ENCODE measurements around the gene PSMB3. TPM values are rescaled to one million over a fixed set of nuclear protein-coding genes. Genes with fewer than 3 reads are reported as not detected.

PSMB3 gene
- total RNA-seq, 1 donor from 2014 or later: 128 TPM

- DNase-seq (no peak), ATAC-seq (no peak)
- peaks cover 39% of the 10 kb centered on the region for H3K4me1 ChIP-seq
- TF ChIP-seq, protein P1, sequence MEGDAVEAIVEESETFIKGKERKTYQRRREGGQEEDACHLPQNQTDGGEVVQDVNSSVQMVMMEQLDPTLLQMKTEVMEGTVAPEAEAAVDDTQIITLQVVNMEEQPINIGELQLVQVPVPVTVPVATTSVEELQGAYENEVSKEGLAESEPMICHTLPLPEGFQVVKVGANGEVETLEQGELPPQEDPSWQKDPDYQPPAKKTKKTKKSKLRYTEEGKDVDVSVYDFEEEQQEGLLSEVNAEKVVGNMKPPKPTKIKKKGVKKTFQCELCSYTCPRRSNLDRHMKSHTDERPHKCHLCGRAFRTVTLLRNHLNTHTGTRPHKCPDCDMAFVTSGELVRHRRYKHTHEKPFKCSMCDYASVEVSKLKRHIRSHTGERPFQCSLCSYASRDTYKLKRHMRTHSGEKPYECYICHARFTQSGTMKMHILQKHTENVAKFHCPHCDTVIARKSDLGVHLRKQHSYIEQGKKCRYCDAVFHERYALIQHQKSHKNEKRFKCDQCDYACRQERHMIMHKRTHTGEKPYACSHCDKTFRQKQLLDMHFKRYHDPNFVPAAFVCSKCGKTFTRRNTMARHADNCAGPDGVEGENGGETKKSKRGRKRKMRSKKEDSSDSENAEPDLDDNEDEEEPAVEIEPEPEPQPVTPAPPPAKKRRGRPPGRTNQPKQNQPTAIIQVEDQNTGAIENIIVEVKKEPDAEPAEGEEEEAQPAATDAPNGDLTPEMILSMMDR (IDR thresholded peaks at IDR 0.05): no peak
- H3K4me3 ChIP-seq: no peak overlapping the region
- no peak overlapping the region for H3K27ac ChIP-seq
- no peaks in the 10 kb centered on the region for H3K9me3 ChIP-seq
- H3K36me3 ChIP-seq: peaks cover 46% of the 10 kb centered on the region
- intact Hi-C loops (cut with DNase I): no loop called here
- no peaks in the 10 kb centered on the region for H3K27me3 ChIP-seq (ENCODE audit: low read depth)
Observed at GRCh38 chr17:38740806-38741205, 11.7 kb upstream of the PSMB3 start.

DNA sequence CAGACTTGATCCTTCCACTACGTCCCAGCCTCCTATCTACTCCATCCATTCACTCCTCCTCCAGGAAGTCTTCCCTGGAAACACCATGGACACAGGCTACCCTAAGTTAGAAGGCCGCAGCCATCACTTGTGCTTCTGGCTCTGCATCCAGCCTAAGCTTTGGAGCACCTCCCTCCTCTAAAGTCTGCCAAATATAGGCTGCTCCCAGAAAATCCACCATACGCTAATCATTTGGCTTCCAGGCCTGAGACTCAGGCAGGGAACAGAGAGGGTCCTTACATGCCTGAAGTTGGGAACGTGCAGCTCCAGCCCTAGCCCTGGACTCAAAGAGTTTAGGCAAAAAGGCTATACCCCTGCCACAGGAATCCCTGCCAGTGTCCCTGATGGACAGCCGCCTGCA lies 11.1 kb upstream of the PSMB3 start:
- peaks cover 41% of the 10 kb centered on the region for H3K36me3 ChIP-seq
- H3K27me3 ChIP-seq (ENCODE audit: low read depth): no peaks in the 10 kb centered on the region
- ATAC-seq (no peak), DNase-seq (no peak)
- H3K4me1 ChIP-seq: peaks cover 45% of the 10 kb centered on the region
- H3K4me3 ChIP-seq: no peak overlapping the region
- H3K9me3 ChIP-seq: no peaks in the 10 kb centered on the region
- peak overlapping the region; percentile 87 for H3K27ac ChIP-seq
- TF ChIP-seq, protein P1 (IDR thresholded peaks at IDR 0.05): no peak
- intact Hi-C loops (cut with DNase I): no loop called here

DNA sequence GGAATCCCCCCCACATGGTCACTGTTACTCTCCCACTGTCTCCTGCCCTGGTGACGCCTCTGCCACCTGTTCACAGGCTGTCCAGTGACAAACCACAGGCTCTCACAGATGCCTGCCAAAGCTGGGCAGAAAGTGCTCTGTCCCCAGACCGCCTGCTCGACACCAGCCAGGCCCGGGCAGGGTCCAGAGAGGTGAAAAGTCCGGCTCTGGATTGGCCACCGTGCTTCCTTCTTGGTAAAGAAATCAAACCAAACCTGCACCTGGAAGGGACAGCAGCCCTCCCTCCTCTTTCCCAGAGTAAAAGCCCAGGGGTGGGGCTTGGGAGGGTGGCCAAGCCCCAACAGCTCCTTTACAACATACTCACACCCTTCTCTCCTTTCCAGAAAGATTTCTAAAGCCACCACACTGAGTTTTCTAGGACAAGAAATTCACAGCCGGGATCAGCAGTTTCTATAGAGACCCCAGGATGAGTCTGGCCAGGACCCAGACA lies 10.6 kb upstream of the PSMB3 start:
- Histone ChIP-seq H3K4me1 (peaks cover 50% of the 10 kb centered on the region), H3K9me3 (no peaks in the 10 kb centered on the region), H3K4me3 (no peak overlapping the region), H3K27me3 (ENCODE audit: low read depth) (no peaks in the 10 kb centered on the region), H3K36me3 (peaks cover 37% of the 10 kb centered on the region), H3K27ac (peak overlapping the region; percentile 87)
- DNase-seq: peak; percentile 68
- TF ChIP-seq, protein P1 (IDR thresholded peaks at IDR 0.05): no peak
- peak; percentile 73 to 79 for ATAC-seq
- intact Hi-C loops (cut with DNase I): no loop called here

- Histone ChIP-seq H3K4me1 (peaks cover 57% of the 10 kb centered on the region), H3K9me3 (no peaks in the 10 kb centered on the region), H3K27me3 (ENCODE audit: low read depth) (peaks cover 7% of the 10 kb centered on the region), H3K4me3 (no peak overlapping the region), H3K36me3 (peaks cover 30% of the 10 kb centered on the region), H3K27ac (peak overlapping the region; percentile 87)
- DNase-seq (no peak), ATAC-seq (peak; percentile 64 to 70)
- intact Hi-C loops (cut with DNase I): no loop called here
- TF ChIP-seq, protein P1 (IDR thresholded peaks at IDR 0.05): no peak
Observed at GRCh38 chr17:38742411-38743308, 9.9 kb upstream of the PSMB3 start.

DNA sequence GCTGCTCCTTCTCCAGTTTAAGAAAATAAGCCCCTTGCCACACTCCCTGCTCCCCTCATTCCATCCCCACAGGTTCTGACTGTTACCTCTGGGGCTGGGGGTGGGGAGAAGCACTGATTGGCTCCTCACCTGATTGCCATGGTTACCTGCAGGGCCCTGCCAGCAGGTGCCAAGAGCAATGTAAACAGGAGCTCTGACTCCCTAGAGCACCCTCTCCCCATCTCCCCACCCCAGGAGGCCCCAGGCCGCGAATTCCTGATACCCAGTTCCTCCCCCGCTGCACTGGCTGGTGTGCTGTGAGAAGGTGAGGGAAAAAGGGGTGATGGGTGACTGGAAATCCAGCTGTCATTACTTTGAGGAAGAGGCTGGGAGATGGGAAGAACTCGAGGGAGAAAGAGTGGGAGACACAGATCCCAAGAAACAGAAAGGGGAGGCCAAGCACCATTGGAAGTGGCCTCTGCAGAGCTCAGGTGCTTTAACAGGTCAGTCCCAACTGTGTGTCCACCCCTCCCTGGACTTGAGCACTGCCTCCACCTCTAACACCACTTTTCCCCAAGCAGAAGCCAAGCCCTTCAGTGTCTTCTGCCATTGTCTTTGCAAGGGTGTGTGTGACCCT lies 8.9 kb upstream of the PSMB3 start:
- Histone ChIP-seq H3K36me3 (peaks cover 20% of the 10 kb centered on the region), H3K4me3 (no peak overlapping the region), H3K9me3 (no peaks in the 10 kb centered on the region), H3K27ac (peak overlapping the region; percentile 87), H3K27me3 (ENCODE audit: low read depth) (peaks cover 7% of the 10 kb centered on the region), H3K4me1 (peaks cover 61% of the 10 kb centered on the region)
- TF ChIP-seq, protein P1 (IDR thresholded peaks at IDR 0.05): no peak
- intact Hi-C loops (cut with DNase I): no loop called here
- DNase-seq: no peak
- peak; percentile 17 to 20 for ATAC-seq

Data from lower lobe of right lung (tissue), 2 donors.